ENCODE data around the gene MOV10L1.

DNA sequence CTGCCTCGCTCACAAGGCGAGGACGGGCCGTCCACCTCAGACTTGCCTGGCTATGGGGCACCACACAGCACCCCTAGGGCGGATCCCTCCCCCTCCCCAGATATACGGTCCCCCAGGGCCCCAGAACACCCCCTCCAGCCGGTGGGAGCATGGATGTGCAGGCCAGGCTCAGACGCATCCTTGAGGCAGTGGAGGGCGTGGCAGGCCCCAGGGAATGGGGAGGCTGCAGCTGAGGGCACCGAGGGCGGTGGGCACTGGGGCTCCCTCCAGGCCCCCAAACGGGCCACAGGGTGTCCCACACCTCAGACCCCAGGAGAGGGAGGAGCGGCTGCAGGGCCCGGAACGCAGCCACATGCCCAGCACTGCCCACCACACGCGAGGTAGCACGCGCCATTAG, 43.8 kb upstream of the MOV10L1 start:
- TF ChIP-seq CTCF (IDR thresholded peaks at IDR 0.05; ENCODE audit: low read length) (no peak), EZH2 (IDR thresholded peaks at IDR 0.05; ENCODE audit: borderline replicate concordance, low read length) (no peak)
